MV-4-11 (cell line): Measurements from ENCODE around the gene MRPS10.
"Not testable (repeated sequence)": the region's sequence is repeated elsewhere in the genome, so short reads cannot be mapped to it uniquely, and the experiment has no call there.

Source experiments
- DNase-seq: peaks from one replicate; lab custom pipeline; 2025; lab: John Stamatoyannopoulos, UW

Gene MRPS10

DNA sequence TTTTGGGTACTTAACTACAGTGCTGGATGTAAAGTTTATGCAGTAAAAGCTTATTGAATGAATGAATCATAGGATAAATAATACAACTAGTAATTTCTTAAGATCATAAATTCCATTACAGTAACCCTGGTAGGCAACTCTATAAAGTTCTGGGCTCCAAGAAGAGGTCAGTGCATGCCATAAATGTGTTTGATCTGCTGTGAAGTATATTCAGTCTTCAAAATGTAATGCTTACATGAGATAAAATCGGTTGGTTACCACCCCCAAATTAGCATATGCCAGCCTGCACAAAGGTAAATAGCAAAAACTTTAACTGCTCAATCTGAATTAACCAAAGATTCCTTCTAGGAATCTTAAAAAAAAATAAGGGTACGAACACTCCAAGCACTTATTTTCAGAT, 10.1 kb downstream of the MRPS10 start:
- not testable (repeated sequence) for DNase-seq

DNA sequence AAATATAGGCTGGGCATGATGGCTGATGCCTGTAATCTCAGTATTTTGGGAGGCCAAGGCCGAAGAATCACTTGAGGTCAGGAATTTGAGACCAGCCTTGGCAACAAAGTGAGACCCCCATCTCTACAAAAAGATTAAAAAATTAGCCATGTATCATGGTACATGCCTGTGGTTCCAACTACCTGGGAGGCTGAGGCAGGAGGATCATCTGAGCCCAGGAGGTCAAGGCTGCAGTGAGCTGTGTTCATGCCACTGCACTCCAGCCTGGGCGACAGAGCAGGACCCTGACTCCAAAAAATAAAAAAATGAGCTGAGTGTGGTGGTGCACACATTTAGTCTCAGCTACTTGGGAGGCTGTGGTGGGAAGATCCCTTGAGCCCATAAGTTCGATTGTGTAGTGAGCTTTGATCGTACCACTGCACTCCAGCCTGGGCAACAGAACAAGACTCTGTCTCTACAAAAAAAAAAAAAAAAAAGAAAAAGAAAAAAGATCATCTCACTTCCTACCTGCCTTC, 12.8 kb downstream of the MRPS10 start:
- DNase-seq, result no peak

- no peak for DNase-seq
Measured at GRCh38 chr6:42203183-42203582, 14.5 kb downstream of the MRPS10 start.

DNA sequence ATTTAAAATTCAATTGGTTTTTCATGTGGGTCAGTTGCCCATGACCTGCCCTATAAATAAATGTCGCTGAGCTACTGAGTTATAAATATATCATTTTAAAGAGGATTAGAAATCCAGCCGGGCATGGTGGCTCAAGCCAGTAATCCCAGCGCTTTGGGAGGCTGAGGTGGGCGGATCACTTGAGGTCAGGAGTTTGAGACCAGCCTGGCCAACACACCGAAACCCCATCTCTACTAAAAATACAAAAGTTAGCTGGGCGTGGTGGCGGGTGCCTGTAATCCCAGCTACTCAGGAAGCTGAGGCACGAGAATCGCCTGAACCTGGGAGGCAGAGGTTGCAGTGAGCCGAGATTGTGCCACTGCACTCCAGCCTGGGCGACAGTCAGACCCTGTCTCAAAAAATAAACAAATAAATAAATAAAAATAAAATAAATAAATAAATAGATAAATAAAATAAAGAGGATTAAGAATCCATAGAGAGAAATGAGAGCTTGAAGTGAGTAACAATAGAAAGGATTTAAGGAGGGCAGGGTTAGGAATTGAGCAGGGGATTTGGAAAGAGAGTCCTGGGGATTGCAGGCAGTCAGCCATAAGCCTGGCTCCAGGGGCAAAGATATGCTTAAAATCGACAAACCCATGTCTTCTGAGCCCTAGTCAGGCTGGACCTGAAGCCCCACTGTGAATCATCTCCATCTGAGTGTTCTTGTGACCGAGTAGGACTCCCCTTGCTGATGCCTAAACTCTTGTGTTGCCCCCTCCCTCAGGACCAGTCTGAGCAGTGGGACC, 15.3 kb downstream of the MRPS10 start:
- DNase-seq, result not testable (repeated sequence)

DNA sequence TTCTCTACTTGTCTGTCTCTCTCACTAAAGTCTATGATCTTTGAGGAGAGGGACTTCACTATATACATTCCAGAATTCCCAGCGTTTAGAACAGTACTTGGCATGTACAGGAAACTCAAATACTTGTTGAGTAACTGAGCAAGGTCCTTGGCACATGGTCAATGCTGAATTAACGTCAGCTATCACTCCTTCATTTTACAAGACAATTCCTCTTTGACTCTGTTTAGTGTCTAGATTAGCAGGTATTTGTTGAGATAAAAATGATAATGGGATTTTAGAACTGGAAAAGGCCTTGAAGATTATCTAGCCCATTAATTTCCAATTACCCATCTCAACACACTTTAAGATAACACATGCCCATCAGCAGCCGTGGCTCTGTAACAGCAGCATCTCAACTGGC, 16.3 kb downstream of the MRPS10 start:
- no peak for DNase-seq

DNA sequence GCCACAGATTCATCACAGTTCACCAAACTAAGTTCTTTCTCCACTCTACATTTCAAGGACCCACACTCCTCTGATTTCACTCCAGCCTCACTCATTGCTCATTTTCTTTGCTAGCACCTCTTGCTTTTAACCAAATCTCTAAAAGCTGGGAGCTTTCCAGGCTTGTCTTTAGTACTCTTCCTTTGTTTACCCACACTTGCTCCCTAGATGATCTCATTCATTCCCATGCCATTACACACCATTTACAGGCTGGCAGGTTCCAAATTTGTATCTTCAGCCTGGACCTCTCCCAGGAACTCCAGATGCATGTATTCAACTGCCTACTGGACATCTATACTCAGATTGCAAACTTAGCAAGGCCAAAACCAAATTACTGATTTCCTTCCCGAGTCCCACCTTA, 17.6 kb downstream of the MRPS10 start:
- DNase-seq, result no peak

DNA sequence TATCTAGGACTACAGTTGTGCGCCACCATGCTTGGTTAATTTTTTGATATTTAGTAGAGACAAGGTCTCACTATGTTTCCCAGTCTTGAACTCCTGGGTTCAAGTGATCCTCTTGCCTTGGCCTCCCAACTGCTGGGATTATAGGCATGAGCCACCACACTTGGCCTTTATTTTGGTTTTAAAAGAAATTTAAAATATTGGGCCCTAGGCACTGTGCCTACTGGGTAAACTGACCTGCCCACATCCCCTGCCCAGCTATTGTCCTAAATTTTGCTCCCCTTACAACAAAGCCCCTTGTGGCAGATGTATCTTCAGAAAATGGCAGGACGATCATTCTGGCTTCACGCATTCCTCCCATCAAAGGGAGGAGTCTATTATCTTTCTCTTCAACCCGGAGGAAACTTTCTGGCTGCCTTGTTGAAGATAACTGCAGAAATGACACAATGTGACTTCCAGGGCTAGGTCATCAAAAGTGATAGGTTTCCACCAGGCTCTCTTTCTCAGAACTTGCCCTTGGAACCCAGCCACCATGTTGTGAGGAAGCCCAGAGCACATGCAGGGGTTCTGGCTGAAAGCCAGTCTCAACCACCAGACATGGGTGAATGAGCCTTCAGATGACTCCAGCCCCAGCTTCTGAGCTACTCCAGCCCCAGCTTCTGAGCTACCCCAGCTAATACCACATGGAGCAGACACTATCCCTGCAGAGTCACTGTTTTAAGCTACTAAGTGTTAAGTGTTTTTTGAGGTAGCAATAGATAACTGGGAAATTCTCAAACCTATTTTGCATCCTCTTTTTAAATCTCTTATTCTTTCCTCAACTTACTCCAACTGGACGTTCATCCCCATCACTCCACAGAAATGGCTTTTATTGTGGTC, 18.3 kb downstream of the MRPS10 start:
- no peak for DNase-seq

DNA sequence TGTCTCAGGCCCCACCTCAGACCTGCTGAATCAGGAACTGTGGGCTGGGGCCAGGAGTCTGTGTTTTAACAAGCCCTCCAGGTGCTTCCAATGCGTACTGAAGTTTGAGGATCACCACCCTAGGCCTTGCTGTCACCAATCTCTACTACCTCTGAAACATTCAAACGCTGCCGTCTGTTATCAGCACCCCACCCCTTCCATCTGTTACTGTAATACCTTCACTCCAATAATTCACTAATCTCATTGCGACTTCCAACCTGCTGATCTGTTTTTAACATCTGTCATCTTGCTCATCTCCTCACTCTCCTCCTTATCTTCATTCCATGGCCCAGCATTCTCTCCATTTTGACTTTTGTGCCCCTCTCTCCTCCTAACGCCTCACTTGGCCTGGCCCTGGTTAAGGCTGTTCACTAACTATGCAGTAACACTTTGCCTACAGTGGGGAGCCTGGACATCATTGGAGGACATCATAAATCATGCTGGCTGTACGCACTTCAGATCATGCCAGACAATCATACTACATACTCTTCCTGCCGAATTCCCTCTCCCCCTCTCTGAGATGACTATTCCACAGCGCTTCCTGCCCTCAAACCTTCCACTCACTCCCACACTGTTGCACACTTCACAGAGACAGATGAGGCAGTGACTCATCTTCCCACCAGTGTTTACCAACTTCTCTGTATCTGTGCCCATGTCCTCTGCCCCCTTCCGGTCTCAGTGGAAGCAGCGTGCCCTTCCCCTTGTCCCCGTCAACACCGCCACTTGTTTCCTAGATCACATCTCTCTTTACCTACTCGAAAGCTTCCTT, 19.9 kb downstream of the MRPS10 start:
- peak; percentile 80 for DNase-seq

- peak; percentile 47 for DNase-seq
Measured at GRCh38 chr6:42195415-42195814, 22.2 kb downstream of the MRPS10 start.

- no peak for DNase-seq
Measured at GRCh38 chr6:42194056-42194455, 23.6 kb downstream of the MRPS10 start.

- no peak for DNase-seq
Measured at GRCh38 chr6:42193491-42193894, 24.2 kb downstream of the MRPS10 start.

DNA sequence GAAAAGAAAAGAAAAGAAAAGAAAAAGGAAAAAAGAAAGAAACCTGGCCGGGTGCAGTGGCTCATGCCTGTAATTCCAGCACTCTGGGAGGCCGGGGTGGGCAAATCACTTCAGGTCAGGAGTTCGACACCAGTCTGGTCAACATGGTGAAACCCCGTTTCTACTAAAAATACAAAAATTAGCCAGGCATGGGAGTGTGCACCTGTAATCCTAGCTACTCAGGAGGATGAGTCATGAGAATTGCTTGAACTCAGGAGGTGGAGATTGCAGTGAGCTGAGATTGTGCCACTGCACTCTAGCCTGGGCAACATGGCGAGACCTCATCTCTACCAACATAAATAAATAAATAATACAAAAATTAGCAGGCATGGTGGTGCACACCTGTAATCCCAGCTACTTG, 25.3 kb downstream of the MRPS10 start:
- DNase-seq, result not testable (repeated sequence)

DNA sequence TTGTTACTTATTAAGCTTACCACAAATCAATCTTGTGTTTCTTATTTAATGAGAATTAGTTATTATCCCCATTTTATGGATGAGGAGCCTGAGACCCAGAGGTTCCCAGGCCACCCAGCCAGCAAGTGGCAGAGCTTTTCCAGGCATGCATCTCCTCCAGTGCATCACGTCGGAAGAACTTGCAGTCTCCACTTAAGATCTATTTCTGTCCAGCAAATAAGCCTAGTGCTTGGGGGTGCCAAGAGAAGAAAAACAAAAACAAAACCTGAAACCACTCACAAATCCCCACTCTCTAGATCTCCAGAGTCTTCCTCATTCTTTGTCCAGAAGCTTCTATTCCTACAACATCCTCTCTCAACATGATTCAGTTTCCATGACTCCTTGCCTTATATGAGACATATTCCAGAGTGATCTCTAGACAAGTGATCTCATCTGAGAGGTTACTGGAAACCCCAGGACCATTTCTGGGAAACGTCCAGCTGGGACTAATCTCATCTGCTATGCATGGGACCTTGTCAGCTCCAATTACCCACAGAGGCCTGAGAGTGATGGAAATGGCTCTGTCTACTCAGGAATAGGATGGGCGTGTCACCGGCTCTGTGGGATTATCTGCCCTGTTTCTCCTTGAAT, 27.0 kb downstream of the MRPS10 start:
- no peak for DNase-seq

- no peak for DNase-seq
Measured at GRCh38 chr6:42188406-42188805, 29.3 kb downstream of the MRPS10 start.

DNA sequence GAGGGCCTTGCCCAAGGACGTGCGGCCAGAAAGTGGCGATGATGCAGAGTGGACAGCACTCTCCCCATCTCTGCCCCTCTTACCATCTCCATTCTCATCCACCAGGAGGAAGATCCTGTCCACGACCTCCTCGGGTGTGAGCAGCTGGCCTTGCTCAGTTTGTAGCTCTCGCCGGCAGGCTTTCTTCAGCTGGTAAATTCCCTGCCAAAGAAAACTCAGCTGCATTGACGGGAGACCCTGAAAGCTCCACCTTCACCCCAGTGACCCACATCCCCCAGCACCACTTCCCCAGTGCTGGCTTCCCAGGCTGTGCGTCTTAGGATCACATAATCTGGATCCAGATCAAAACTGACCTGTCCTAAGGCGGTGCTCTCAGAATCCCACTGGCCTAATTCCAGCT, 32.1 kb downstream of the MRPS10 start:
- DNase-seq, result no peak

DNA sequence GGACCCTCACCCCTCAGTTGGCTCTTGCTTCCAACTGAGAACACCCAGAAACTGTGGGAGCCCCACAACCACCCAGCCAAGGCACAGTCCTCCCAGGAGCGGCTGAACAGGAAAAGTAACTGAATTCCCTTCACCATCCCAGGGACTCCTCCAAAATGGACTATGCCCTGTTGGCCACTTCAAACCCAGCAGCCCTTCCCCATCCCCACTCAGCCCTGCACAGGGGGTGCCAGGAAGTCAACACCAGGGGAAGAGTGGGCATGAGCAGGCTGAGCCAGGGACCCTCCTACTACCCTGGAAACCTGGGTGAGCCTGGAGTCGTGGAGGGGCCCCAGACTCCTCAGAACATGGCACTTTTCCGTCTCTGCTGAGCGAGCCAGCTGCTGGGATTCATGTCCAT, 33.2 kb downstream of the MRPS10 start:
- no peak for DNase-seq

DNA sequence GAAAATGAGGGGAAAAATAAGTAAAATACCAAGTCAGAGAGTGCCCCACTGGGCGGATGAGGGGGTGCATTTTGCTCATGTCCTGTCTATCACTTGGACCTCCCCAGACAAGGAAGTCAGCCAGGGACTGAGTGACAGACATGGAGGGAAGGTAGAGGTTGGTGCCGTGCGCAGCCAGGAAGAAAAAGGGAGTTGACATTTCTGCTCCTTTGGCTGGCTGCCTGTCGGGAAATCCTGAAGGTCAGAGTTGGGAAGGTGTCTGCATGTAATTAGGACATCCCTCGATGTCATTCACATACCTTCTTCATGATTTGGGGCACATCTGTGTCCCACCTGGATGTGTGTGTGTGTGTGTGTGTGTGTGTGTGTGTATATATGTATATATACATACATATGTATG, 35.6 kb downstream of the MRPS10 start:
- no peak for DNase-seq

GRCh38 chr6:42179945-42180313, 37.7 kb downstream of the MRPS10 start:
- no peak for DNase-seq

DNA sequence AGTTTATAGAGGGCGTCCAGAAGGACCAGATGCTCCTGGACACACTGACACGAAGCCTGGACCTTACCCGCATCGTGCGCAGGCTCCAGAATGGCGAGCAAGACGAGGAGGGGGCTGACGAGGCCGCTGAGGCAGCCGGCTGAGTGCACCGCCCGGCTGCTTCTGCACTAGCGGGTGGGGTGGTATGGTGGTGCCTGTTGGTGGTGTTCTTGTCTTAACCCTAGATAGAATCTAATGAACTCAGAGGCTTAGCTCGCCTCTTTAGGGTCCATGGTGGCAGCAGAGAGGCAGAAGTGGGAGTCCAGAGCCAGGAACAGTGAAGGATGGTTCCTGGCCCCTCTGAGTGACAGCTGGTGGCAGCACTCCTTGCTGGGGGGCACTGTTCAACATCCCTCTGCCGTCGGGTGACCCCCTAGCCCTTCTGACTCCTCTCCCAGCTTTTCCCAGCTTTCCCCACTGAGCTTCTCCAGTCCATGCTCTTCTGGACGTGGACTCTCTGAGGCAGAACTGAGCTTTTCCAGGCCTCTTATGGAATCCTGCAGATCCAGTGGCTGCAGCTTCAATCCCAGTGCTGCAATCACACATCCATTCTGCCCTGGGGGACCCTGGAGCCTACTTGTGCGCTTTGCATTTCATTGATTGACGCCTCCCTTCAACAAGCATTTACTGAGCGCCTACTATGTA, 38.3 kb downstream of the MRPS10 start:
- DNase-seq, result no peak

- DNase-seq, result no peak
Measured at GRCh38 chr6:42177514-42178364, 39.9 kb downstream of the MRPS10 start.
